GM08714 (cell line): ENCODE measurements around the gene ANKRD30A.
"Not testable (repeated sequence)": the region's sequence is repeated elsewhere in the genome, so short reads cannot be mapped to it uniquely, and the experiment has no call there.

Experiments
- H3K4me3 ChIP-seq: fragments of 200-500 bp; sonication (Bioruptor generic); 2 replicates; pipeline ENCODE4 v1.5.1; 2014; ENCODE audit warnings: mild to moderate bottlenecking, low read length, inconsistent platforms
- ZNF274 ChIP-seq: IDR thresholded peaks from 2 replicates; pipeline ENCODE4 v1.6.1; 2012; ENCODE audit warnings: mild to moderate bottlenecking, low read depth, low read length

ANKRD30A gene, protein sequence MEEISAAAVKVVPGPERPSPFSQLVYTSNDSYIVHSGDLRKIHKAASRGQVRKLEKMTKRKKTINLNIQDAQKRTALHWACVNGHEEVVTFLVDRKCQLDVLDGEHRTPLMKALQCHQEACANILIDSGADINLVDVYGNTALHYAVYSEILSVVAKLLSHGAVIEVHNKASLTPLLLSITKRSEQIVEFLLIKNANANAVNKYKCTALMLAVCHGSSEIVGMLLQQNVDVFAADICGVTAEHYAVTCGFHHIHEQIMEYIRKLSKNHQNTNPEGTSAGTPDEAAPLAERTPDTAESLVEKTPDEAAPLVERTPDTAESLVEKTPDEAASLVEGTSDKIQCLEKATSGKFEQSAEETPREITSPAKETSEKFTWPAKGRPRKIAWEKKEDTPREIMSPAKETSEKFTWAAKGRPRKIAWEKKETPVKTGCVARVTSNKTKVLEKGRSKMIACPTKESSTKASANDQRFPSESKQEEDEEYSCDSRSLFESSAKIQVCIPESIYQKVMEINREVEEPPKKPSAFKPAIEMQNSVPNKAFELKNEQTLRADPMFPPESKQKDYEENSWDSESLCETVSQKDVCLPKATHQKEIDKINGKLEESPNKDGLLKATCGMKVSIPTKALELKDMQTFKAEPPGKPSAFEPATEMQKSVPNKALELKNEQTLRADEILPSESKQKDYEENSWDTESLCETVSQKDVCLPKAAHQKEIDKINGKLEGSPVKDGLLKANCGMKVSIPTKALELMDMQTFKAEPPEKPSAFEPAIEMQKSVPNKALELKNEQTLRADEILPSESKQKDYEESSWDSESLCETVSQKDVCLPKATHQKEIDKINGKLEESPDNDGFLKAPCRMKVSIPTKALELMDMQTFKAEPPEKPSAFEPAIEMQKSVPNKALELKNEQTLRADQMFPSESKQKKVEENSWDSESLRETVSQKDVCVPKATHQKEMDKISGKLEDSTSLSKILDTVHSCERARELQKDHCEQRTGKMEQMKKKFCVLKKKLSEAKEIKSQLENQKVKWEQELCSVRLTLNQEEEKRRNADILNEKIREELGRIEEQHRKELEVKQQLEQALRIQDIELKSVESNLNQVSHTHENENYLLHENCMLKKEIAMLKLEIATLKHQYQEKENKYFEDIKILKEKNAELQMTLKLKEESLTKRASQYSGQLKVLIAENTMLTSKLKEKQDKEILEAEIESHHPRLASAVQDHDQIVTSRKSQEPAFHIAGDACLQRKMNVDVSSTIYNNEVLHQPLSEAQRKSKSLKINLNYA (N-terminal part only)

DNA sequence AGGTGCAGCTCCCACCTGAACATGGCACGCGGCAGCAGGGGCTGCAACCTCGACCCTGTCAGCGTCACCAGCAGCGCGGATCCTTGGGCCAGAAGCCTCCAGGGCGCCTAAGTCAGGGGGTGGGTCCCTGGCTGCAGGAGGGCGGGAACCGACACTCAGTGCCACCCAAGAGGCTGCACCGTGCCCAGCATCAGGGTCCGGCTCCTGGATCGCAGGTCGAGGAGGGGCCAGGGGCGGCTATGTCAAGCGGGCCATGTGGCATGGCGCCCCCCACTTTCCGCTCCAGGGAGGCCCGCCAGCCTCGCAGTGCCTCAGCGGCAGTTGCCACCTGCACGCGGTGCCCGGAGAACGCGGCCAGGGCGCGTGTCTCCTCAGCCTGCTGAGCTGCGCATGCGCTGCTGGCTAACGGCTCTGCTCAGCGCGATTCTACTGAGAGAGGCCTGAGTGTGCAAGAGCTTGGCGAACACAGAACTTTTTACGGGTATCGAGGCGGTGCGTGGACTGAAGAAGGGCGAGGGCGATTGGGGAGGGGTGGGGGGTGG lies at the start of gene ANKRD30A:
ANKRD30A (plus strand) TSS at position 408 of the 542 bp plus-strand sequence. CDS start 190 bp downstream, outside the sequence.
- no peak within 1 kb of the TSS for H3K4me3 ChIP-seq
- no peak for TF ChIP-seq ZNF274

DNA sequence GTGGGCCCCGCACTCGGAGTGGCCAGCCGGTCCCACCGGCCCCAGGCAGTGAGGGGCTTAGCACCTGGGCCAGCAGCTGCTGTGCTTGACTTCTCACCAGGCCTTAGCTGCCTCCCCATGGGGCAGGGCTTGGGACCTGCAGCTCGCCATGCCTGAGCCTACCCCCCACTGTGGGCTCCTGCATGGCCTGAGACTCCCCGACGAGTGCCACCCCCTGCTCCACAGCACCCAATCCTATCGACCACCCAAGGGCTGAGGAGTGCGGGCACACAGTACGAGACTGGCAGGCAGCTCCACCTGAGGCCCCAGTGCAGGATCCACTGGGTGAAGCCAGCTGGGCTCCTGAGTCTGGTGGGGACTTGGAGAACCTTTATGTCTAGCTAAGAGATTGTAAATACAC lies 49.3 kb upstream of the ANKRD30A start:
- not testable (repeated sequence) for H3K4me3 ChIP-seq

DNA sequence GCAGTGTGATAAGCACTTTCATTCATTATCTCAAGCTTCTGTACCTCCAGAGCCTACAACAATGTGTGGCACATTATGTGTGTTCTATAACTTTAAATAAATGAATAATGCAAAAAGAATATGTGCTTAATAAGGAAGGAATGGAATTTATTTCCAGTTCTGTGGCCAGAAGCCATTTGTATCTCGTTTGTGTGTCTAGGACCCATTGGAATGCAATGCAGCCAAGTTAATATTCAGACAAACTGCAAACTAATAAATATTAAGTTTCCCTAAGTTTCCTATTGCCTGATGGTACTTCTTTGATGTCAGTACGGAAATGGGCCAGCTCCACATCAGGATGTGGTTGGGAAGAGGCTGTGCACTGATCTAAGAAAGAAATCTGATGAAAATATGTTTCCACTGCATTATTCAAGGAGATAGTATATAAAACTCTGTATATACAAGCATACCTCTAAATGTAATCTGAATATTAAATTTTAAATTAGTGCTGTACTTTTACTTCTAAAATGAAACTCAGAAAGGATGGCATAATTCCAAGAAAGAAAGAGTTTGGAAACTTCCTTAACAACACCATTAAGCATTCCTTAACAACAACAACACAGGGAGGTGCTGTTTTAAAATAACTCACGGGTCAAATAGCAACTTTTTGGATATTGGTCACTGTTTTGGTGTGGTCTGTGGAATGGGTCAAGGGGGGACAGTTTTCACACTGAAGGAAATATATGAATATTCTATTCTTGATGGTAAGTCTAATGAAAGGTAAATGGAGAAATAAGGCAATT lies 29.4 kb upstream of the ANKRD30A start:
- H3K4me3 ChIP-seq, result no peak overlapping the region
- TF ChIP-seq ZNF274, result no peak

DNA sequence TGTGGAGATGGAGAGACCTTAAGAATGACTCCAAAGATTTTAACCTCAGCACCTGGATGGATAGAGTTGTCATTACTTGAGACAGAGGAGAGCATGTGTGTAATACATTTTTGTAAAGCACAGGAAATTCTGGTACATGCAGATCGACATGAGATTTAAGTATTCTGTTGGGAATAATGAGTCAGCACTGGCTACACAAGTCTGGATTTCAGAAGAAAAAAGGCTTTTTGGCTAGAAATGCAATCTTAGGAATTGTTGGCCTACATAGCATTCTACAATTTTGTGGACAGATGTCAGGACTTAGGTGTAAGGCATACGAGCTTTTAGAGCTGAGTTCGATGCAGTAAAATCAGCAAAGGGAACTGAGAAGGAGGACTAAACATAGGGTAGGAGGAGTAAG lies 24.1 kb upstream of the ANKRD30A start:
- TF ChIP-seq ZNF274, result no peak

DNA sequence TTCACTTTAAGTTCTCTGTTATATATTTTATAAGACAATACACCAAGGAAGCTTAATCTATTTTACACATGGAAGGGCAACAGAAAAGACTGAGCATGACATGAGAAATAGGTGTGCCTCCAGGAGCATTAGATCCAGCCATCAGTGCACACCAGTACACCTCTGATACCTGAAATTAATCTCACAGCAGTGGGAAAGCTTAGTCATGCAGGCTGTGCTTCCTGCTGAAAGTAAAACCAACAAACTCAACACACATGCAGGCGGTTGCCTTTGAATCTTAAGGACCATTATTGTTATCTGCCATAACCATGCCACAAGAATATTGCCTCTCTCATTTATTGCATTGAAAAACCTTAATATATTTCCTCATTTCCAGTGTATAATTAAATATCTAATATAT lies 16.4 kb upstream of the ANKRD30A start:
- no peak overlapping the region for H3K4me3 ChIP-seq
- TF ChIP-seq ZNF274, result no peak

More for the DNA sequence above, 24.1 kb upstream of the ANKRD30A start:
- H3K4me3 ChIP-seq, result no peak overlapping the region

DNA sequence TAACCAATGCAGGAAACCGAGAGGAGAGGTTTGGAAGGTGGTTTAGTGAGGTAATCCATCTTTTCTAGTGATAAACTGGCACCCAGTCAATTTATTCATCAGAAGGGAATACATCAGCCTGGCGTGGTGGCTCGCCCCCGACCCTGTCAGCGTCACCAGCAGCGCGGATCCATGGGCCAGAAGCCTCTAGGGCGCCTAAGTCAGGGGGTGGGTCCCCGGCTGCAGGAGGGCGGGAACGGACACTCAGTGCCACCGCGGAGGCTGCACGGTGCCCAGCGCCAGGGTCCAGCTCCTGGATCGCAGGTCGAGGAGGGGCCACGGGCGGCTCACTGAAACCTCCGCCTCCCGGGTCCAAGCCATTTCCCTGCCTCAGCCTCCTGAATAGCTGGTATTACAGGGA lies 866 bp upstream of the ANKRD30A start:
- no peak for TF ChIP-seq ZNF274
- H3K4me3 ChIP-seq, result no peak overlapping the region

DNA sequence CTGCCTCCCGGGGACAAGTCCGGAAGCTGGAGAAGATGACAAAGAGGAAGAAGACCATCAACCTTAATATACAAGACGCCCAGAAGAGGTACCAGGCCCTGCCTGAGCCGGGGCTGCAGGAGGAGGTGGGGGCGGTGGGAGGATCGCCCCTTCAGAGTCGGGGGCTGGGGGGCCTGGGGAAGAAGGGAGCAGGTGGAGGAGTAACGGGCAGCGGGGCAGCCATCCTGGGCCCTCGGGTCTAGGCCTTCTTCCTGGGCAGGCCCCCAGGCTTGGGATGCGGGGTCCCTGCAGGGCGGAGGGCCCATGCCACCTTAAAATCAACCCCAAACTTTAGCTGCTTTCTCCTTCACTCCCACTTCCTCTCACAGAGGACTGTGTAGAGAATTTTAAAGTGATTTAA lies 523 bp downstream of the ANKRD30A start:
- no peak for TF ChIP-seq ZNF274
- H3K4me3 ChIP-seq, result no peak overlapping the region

DNA sequence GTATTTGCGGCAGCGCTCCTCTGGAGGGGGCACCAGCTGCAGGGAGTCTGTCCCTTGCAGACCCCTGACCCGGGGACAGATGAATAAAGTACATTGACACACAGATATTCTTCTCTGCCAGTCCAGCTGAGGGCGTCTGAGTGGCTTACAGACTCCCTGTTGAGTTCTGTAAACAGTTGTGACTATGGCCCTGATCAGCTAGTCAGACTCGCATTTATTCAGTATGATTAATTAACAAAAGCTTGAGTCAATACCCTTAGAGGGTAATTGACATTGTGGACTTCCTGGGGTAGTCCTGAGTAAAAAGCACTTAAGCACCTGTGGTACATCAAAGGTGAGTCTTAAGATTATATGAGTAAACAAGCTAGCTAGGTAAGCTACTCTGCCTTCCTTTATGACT lies 21.0 kb downstream of the ANKRD30A start:
- no peak for TF ChIP-seq ZNF274
- H3K4me3 ChIP-seq, result no peak overlapping the region

DNA sequence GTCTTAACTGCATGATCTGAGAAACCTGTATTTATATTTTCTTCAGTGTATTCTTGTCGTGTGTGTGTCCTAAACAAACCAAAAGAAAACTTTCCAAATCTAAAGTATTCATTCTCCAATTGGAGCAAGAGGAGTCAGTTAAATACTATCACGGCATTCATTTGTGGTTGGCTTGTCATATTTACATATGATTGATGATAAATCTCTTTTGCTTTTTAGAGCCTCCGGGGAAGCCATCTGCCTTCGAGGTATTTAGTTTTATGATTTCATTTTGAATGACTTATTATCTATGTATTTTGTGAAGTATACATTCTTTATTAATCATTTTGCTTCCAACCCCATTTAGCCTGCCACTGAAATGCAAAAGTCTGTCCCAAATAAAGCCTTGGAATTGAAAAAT lies 37.0 kb downstream of the ANKRD30A start:
- not testable (repeated sequence) for H3K4me3 ChIP-seq

DNA sequence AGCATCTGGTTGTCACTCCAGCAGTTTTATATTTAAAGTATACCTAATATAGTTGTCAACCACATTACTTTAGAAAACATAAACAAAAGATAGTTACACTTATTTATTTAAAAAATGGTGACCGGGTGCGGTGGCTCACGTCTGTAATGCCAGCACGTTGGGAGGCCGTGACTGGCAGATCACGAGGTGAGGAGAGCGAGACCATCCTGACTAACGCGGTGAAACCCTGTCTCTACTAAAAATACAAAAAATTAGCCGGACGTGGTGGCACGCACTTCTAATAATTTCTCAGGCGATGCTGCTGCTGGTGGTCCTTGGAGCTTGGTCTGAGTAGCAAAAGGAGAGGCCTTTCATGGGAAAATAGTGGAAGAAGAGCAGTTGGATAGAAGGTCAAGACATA lies 46.5 kb downstream of the ANKRD30A start:
- not testable (repeated sequence) for H3K4me3 ChIP-seq

DNA sequence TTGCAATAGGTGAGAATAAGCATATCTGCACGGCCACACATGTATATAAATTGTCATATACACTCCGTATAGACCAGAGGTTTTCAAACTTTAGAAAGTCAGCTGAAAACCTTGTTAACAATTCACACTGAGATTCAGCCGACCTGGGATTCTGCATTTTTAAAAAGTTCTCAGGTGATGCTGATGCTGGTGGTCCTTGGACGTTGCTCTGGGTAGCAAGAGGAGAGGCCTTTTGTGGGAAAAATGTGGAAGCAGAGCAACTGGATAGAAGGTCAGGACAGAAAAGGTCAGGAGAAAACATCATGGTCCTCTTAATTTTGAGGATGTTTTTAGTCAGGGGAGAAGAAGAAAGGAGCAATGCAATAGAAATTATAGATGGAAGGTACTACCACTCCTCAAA lies 52.9 kb downstream of the ANKRD30A start:
- H3K4me3 ChIP-seq, result not testable (repeated sequence)

DNA sequence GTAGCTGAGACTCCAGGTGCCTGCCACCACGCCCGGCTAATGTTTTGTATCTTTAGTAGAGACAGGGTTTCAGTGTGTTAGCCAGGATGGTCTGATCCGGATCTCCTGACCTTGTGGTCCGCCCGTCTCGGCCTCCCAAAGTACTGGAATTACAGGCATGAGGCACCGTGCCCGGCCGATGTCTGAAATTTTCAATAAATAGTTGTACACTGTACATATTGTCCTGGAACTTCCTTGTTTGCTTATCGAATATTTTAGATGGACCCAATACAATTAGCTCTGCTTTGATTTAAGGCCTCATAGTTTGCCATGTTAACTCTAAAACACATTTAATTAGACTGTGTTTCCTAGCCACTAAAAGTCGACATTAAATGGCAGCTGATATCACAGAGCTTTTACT lies 57.3 kb downstream of the ANKRD30A start:
- not testable (repeated sequence) for H3K4me3 ChIP-seq

DNA sequence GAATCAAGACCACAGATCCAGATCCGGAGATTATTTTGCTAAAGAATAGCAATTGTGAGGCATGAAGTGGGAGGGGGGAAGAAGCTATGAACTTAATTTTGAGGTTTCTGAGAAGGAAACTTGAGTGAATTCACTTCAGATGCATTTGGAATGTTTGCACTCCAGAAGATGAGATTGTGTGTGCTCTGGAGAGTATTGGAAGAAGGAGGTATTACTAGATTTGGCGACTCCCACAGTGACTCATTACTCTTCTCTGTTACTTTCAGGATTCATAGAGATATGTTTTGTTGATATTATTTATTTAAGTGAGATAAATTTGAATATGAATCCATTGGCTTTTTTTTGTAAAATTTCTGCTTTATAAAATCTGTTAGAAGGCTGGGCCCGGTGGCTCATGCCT lies 80.7 kb downstream of the ANKRD30A start:
- no peak overlapping the region for H3K4me3 ChIP-seq
- no peak for TF ChIP-seq ZNF274

DNA sequence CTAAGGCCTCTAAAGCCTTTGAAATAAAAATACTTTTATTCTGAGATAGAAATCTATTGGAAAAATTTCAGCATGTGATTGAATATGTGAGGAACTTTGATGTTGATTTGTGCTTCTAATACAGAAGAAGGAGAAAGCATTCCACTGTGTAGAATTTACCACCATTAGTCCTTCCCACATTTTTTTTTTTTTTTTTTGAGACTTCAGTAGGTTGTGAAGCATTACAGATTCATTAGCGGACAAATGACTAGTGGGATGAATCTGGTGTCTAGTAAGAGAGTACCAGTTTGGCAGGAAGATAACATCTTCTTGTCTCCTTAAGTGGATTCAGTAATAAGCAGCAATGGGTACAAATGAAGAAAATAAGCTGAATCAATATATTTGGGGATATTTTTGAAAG lies 95.5 kb downstream of the ANKRD30A start:
- no peak overlapping the region for H3K4me3 ChIP-seq
- no peak for TF ChIP-seq ZNF274
